Measurements from ENCODE around the gene FAM20B. TPM values are rescaled to one million over a fixed set of nuclear protein-coding genes. Genes with fewer than 3 reads are reported as not detected.

The FAM20B gene
- total and polyA plus RNA-seq, 2 of the 13 experiments (the other 11 are each of a cell fraction or from before 2014, with no cell fraction given): 13.8 to 26.9 TPM

GRCh38 chr1:178993559-178993958 lies 32.1 kb upstream of the FAM20B start:
- in situ Hi-C loops (cut with HindIII; ENCODE audit: extremely low pct_ligation_motif_present, low pct_unique_long_range_greater_than_20kb) (no loop called here), intact Hi-C loops (cut with micrococcal nuclease; ENCODE audit: unreplicated experiment) (no loop called here)
- H3K27me3 ChIP-seq (ENCODE audit: control insufficient read depth in 1 of 2, insufficient read depth in 2 of 2, low read length in 2 of 2): no peaks in the 10 kb centered on the region
- ChIA-PET CTCF (ENCODE audit: low intra/inter-chr PET ratio, low total read pairs) (no interaction called here), POLR2A (no interaction called here)
- FAIRE-seq (no peak), ATAC-seq (no peak), DNase-seq (ENCODE audit: low spot score) (no peak)
- 32% methylated on average over 1 of the region's 1 CpG for WGBS (ENCODE audit: low lambda C conversion rate)
- no peak overlapping the region for H3K4me2 ChIP-seq (ENCODE audit: low read depth, low read length)
- H3K27ac ChIP-seq (ENCODE audit: extremely low read length, insufficient read depth, low read length): no peak overlapping the region
- H4K20me1 ChIP-seq (ENCODE audit: insufficient read depth, low read length): no peaks in the 10 kb centered on the region
- no peaks in the 10 kb centered on the region for H3K9me3 ChIP-seq (ENCODE audit: low read length)
- no TSS peak for BruUV-seq (replicated peaks)
- TF ChIP-seq IRF2 (CRISPR knock-in tag; IDR thresholded peaks at IDR 0.05) (no peak), ZNF572 (CRISPR knock-in tag; IDR thresholded peaks at IDR 0.05) (no peak), NFKBIZ (CRISPR knock-in tag; IDR thresholded peaks at IDR 0.05) (no peak), PHF8 (CRISPR knock-in tag; IDR thresholded peaks at IDR 0.05) (no peak), ZNF468 (CRISPR knock-in tag; IDR thresholded peaks at IDR 0.05) (no peak), YY1 (IDR thresholded peaks at IDR 0.05; ENCODE audit: insufficient read depth, insufficient replicate concordance, low read depth, low read length) (no peak), SOX5 (CRISPR knock-in tag; IDR thresholded peaks at IDR 0.05; ENCODE audit: borderline replicate concordance) (no peak)
- H3K36me3 ChIP-seq (replicated peaks in 1 of 2; ENCODE audit: control insufficient read depth in 1 of 2, insufficient read depth in 2 of 2, low read length in 2 of 2): no peaks in the 10 kb centered on the region
- H3K4me1 ChIP-seq (ENCODE audit: insufficient read depth, low read length): peaks cover 5% of the 10 kb centered on the region; the same call in 1 of the 2 replicates
- no peaks in the 10 kb centered on the region for H3K79me2 ChIP-seq (ENCODE audit: insufficient read depth, low read length)
- H3K4me3 ChIP-seq (replicated peaks in 1 of 3; ENCODE audit: insufficient read depth in 1 of 3, low read depth in 2 of 3, low read length in 3 of 3): no peak overlapping the region
- no peak overlapping the region for H2AFZ ChIP-seq (ENCODE audit: low read length)
- no peak overlapping the region for H3K9ac ChIP-seq (ENCODE audit: insufficient read depth, low read depth, low read length)

- DNase-seq (ENCODE audit: low spot score) (no peak), FAIRE-seq (no peak), ATAC-seq (no peak)
- BruUV-seq (replicated peaks): no TSS peak
- ChIA-PET POLR2A (no interaction called here), CTCF (ENCODE audit: low intra/inter-chr PET ratio, low total read pairs) (no interaction called here)
- H3K9ac ChIP-seq (ENCODE audit: insufficient read depth, low read depth, low read length): no peak overlapping the region
- H2AFZ ChIP-seq (ENCODE audit: low read length): no peak overlapping the region
- no peaks in the 10 kb centered on the region for H3K36me3 ChIP-seq (replicated peaks in 1 of 2; ENCODE audit: control insufficient read depth in 1 of 2, insufficient read depth in 2 of 2, low read length in 2 of 2)
- H3K27ac ChIP-seq (ENCODE audit: extremely low read length, insufficient read depth, low read length): no peak overlapping the region
- H3K4me3 ChIP-seq (replicated peaks in 1 of 3; ENCODE audit: insufficient read depth in 1 of 3, low read depth in 2 of 3, low read length in 3 of 3): no peak overlapping the region
- intact Hi-C loops (cut with micrococcal nuclease; ENCODE audit: unreplicated experiment): no loop called here
- in situ Hi-C loops (cut with HindIII; ENCODE audit: extremely low pct_ligation_motif_present, low pct_unique_long_range_greater_than_20kb): no loop called here
- no peaks in the 10 kb centered on the region for H3K27me3 ChIP-seq (ENCODE audit: control insufficient read depth in 1 of 2, insufficient read depth in 2 of 2, low read length in 2 of 2)
- H3K4me2 ChIP-seq (ENCODE audit: low read depth, low read length): no peak overlapping the region
- peaks cover 21% of the 10 kb centered on the region; the same call in 1 of the 2 replicates for H3K4me1 ChIP-seq (ENCODE audit: insufficient read depth, low read length)
- WGBS (ENCODE audit: low lambda C conversion rate): 73% methylated on average over 1 of the region's 1 CpG
- no peaks in the 10 kb centered on the region for H3K79me2 ChIP-seq (ENCODE audit: insufficient read depth, low read length)
- no peaks in the 10 kb centered on the region for H3K9me3 ChIP-seq (ENCODE audit: low read length)
- H4K20me1 ChIP-seq (ENCODE audit: insufficient read depth, low read length): no peaks in the 10 kb centered on the region
- no peak for TF ChIP-seq MAFG (CRISPR knock-in tag; IDR thresholded peaks at IDR 0.05)
- no peak for TF ChIP-seq ZNF441 (CRISPR knock-in tag; IDR thresholded peaks at IDR 0.05; ENCODE audit: borderline replicate concordance)
- TF ChIP-seq MTF2 (CRISPR knock-in tag; IDR thresholded peaks at IDR 0.05; ENCODE audit: borderline replicate concordance): no peak
- no peak for TF ChIP-seq ZFX (CRISPR knock-in tag; IDR thresholded peaks at IDR 0.05; ENCODE audit: low read depth)
- no peak for TF ChIP-seq PAF1 (CRISPR knock-in tag; IDR thresholded peaks at IDR 0.05)
- TF ChIP-seq SKI (IDR thresholded peaks at IDR 0.05; ENCODE audit: partially characterized antibody): no peak
- TF ChIP-seq RELA (CRISPR knock-in tag; IDR thresholded peaks at IDR 0.05): no peak
- TF ChIP-seq THAP7 (CRISPR knock-in tag; IDR thresholded peaks at IDR 0.05): no peak
- TF ChIP-seq SRY (CRISPR knock-in tag; IDR thresholded peaks at IDR 0.05): no peak
- TF ChIP-seq ZNF589 (CRISPR knock-in tag; conservative IDR thresholded peaks at IDR 0.05): no peak
- TF ChIP-seq PATZ1 (CRISPR knock-in tag; IDR thresholded peaks at IDR 0.05): no peak
- no peak for TF ChIP-seq CHCHD3 (CRISPR knock-in tag; IDR thresholded peaks at IDR 0.05)
- TF ChIP-seq FOXC1 (CRISPR knock-in tag; IDR thresholded peaks at IDR 0.05; ENCODE audit: borderline replicate concordance): no peak
These were observed 28.3 kb upstream of the FAM20B start for GRCh38 chr1:178997428-178997827.
